Neural cell (in vitro differentiated cells): ENCODE data around the gene RAD9A. TPM values are rescaled to one million over a fixed set of nuclear protein-coding genes. Genes with fewer than 3 reads are reported as not detected.

ENCODE experiments used
- H2AFZ ChIP-seq: fragments of 200-600, 300-800 bp; sonication (generic), shearing (Covaris generic); 2 replicates; pipeline ENCODE4 v1.6.0; 2014; ENCODE audit warnings: low read depth, mild to moderate bottlenecking, antibody characterized with exemption, low read length, moderate library complexity
- H3F3A ChIP-seq: fragments of 200-600 bp; shearing (Covaris generic); 2 replicates; pipeline ENCODE4 v1.6.1; 2016; ENCODE audit warnings: mild to moderate bottlenecking, moderate library complexity, mixed read lengths, antibody characterized with exemption, low read length; ENCODE audit not compliant: insufficient read depth, poor library complexity, severe bottlenecking
- H3K27ac ChIP-seq: fragments of 200-600, 300-800 bp; sonication (generic), shearing (Covaris generic); 2 replicates; pipeline ENCODE4 v1.5.1; 2014; ENCODE audit warnings: mild to moderate bottlenecking, low read length, moderate library complexity
- H3K27me3 ChIP-seq: fragments of 300-800, 200-600 bp; sonication (generic), shearing (Covaris generic); 2 replicates; pipeline ENCODE4 v1.6.0; 2014; ENCODE audit warnings: mild to moderate bottlenecking, low read depth, low read length, moderate library complexity; ENCODE audit not compliant: insufficient read depth
- H3K36me3 ChIP-seq: fragments of 300-800, 200-600 bp; sonication (generic), shearing (Covaris generic); 2 replicates; pipeline ENCODE4 v1.5.1; 2014; ENCODE audit warnings: mild to moderate bottlenecking, antibody characterized with exemption, low read length, moderate library complexity; ENCODE audit not compliant: insufficient read depth
- H3K4me2 ChIP-seq: fragments of 300-800, 200-600 bp; sonication (generic), shearing (Covaris generic); 2 replicates; pipeline ENCODE4 v1.6.0; 2014; ENCODE audit warnings: mild to moderate bottlenecking, low read length
- H3K4me3 ChIP-seq: fragments of 300-800, 200-600 bp; sonication (generic), shearing (Covaris generic); 2 replicates; pipeline ENCODE4 v1.5.1; 2014; ENCODE audit warnings: mild to moderate bottlenecking, low read length, moderate library complexity
- H3K79me2 ChIP-seq: fragments of 200-600 bp; shearing (Covaris generic); replicated peaks from 2 replicates; pipeline ENCODE4 v1.6.0; 2014; ENCODE audit warnings: mild to moderate bottlenecking, low read length, moderate library complexity; ENCODE audit not compliant: insufficient read depth
- H3K9ac ChIP-seq: fragments of 300-800, 200-600 bp; sonication (generic), shearing (Covaris generic); 2 replicates; pipeline ENCODE4 v1.6.1; 2016; ENCODE audit warnings: mild to moderate bottlenecking, low read length, mixed read lengths
- H3K9me2 ChIP-seq: fragments of 200-600 bp; shearing (Covaris generic); 2 replicates; pipeline ENCODE4 v1.6.1; 2016; ENCODE audit warnings: mild to moderate bottlenecking, low read length, mixed read lengths; ENCODE audit not compliant: insufficient read depth
- H3K9me3 ChIP-seq: fragments of 200-600, 300-800 bp; sonication (generic), shearing (Covaris generic); 2 replicates; pipeline ENCODE4 v1.6.1; 2016; ENCODE audit warnings: mild to moderate bottlenecking, mixed run types, low read length, moderate library complexity, mixed read lengths
- H4K20me1 ChIP-seq: fragments of 200-600 bp; shearing (Covaris generic); 2 replicates; pipeline ENCODE4 v1.6.1; 2016; ENCODE audit warnings: mild to moderate bottlenecking, mixed run types; ENCODE audit not compliant: insufficient read depth
- EP300 ChIP-seq: fragments of 450-650 bp; conservative IDR thresholded peaks from 2 replicates; pipeline ENCODE4 v1.6.1; 2014; ENCODE audit warnings: antibody characterized with exemption, mild to moderate bottlenecking, moderate library complexity; ENCODE audit not compliant: poor library complexity, severe bottlenecking
- EZH2 ChIP-seq: fragments of 200-600, 300-800 bp; shearing (Covaris generic), sonication (generic); IDR thresholded peaks from 2 replicates; pipeline ENCODE4 v1.6.1; 2014; ENCODE audit warnings: antibody characterized with exemption, low read length, borderline replicate concordance, mild to moderate bottlenecking; ENCODE audit not compliant: insufficient read depth, poor library complexity, severe bottlenecking
- MXI1 ChIP-seq: fragments of 450-650 bp; conservative IDR thresholded peaks from 2 replicates; pipeline ENCODE4 v1.6.1; 2014; ENCODE audit warnings: antibody characterized with exemption, mild to moderate bottlenecking; ENCODE audit not compliant: poor library complexity, severe bottlenecking
- POLR2AphosphoS5 ChIP-seq: IDR thresholded peaks from 2 replicates; pipeline ENCODE4 v1.6.1; 2012
- RAD21 ChIP-seq: fragments of 450-650 bp; conservative IDR thresholded peaks from 2 replicates; pipeline ENCODE4 v1.6.1; 2014; ENCODE audit warnings: antibody characterized with exemption, mild to moderate bottlenecking, moderate library complexity
- SMC3 ChIP-seq: fragments of 450-650 bp; conservative IDR thresholded peaks from 2 replicates; pipeline ENCODE4 v1.6.1; 2014; ENCODE audit warnings: antibody characterized with exemption, mild to moderate bottlenecking, moderate library complexity; ENCODE audit not compliant: poor library complexity
- TAF1 ChIP-seq: IDR thresholded peaks from 2 replicates; pipeline ENCODE4 v1.6.1; 2012; ENCODE audit warnings: low read depth
- polyA plus RNA-seq: library from polyadenylated mRNA; depleted of rRNA; stranded (reverse); fragments of >200 nt; gene quantifications from 2 replicates; pipeline ENCODE4 v1.2.3, GENCODE V29; 2014
- TF ChIP-seq, protein P1 (sequence below): IDR thresholded peaks from 2 replicates; pipeline ENCODE4 v1.6.1; 2012; ENCODE audit warnings: borderline replicate concordance
- TF ChIP-seq, protein P2 (sequence below): fragments of 450-650 bp; IDR thresholded peaks from 2 replicates; pipeline ENCODE4 v1.5.1; 2014; ENCODE audit warnings: antibody characterized with exemption, mild to moderate bottlenecking, moderate library complexity; ENCODE audit not compliant: poor library complexity, severe bottlenecking

The RAD9A gene
- polyA plus RNA-seq, 1 donor from 2014 or later: 59.6 TPM

DNA sequence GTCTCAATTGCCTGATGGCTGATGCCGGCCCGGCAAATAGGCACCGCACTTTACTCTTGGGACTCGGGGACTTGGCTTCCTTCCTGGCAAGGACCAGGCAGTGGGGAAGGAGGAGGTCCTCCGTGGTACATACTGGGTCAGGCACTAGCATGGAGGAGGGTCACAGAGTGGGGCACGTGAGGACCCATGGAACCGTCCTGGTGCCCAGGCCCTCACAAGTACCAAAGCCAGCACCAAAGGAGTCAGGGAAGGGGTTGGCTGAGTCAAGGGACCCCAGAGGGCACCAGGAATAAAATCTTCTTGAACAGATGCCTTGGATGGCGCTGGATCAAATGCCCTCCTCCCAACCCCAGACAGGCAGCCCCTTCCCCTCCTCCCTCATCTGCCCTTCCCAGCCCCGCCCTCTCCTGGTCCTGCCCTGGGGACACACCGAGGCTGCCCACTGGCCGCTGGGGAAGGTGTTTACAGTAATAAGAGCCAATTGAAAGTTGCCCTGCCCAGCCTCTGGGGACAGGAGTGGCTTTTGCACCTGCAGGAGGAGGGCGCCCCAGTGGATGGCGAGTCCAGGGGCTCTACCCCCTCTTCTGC is 18.1 kb downstream of the RAD9A start:
- peaks cover 5% of the 10 kb centered on the region for H3K27me3 ChIP-seq
- H3F3A ChIP-seq: no peaks in the 10 kb centered on the region
- H3K36me3 ChIP-seq: no peaks in the 10 kb centered on the region
- no peak overlapping the region for H2AFZ ChIP-seq
- no peak overlapping the region for H3K9ac ChIP-seq
- TF ChIP-seq EZH2: no peak
- TF ChIP-seq MXI1: no peak
- TF ChIP-seq, protein P1, sequence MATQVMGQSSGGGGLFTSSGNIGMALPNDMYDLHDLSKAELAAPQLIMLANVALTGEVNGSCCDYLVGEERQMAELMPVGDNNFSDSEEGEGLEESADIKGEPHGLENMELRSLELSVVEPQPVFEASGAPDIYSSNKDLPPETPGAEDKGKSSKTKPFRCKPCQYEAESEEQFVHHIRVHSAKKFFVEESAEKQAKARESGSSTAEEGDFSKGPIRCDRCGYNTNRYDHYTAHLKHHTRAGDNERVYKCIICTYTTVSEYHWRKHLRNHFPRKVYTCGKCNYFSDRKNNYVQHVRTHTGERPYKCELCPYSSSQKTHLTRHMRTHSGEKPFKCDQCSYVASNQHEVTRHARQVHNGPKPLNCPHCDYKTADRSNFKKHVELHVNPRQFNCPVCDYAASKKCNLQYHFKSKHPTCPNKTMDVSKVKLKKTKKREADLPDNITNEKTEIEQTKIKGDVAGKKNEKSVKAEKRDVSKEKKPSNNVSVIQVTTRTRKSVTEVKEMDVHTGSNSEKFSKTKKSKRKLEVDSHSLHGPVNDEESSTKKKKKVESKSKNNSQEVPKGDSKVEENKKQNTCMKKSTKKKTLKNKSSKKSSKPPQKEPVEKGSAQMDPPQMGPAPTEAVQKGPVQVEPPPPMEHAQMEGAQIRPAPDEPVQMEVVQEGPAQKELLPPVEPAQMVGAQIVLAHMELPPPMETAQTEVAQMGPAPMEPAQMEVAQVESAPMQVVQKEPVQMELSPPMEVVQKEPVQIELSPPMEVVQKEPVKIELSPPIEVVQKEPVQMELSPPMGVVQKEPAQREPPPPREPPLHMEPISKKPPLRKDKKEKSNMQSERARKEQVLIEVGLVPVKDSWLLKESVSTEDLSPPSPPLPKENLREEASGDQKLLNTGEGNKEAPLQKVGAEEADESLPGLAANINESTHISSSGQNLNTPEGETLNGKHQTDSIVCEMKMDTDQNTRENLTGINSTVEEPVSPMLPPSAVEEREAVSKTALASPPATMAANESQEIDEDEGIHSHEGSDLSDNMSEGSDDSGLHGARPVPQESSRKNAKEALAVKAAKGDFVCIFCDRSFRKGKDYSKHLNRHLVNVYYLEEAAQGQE: no peak
- TF ChIP-seq EP300: no peak
- no peak for TF ChIP-seq RAD21
- TF ChIP-seq POLR2AphosphoS5: no peak
- TF ChIP-seq SMC3: no peak
- TF ChIP-seq TAF1: no peak
- TF ChIP-seq, protein P2, sequence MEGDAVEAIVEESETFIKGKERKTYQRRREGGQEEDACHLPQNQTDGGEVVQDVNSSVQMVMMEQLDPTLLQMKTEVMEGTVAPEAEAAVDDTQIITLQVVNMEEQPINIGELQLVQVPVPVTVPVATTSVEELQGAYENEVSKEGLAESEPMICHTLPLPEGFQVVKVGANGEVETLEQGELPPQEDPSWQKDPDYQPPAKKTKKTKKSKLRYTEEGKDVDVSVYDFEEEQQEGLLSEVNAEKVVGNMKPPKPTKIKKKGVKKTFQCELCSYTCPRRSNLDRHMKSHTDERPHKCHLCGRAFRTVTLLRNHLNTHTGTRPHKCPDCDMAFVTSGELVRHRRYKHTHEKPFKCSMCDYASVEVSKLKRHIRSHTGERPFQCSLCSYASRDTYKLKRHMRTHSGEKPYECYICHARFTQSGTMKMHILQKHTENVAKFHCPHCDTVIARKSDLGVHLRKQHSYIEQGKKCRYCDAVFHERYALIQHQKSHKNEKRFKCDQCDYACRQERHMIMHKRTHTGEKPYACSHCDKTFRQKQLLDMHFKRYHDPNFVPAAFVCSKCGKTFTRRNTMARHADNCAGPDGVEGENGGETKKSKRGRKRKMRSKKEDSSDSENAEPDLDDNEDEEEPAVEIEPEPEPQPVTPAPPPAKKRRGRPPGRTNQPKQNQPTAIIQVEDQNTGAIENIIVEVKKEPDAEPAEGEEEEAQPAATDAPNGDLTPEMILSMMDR: no peak
- no peaks in the 10 kb centered on the region for H3K9me2 ChIP-seq
- H3K27ac ChIP-seq: no peak overlapping the region
- no peak overlapping the region for H3K4me3 ChIP-seq
- H3K9me3 ChIP-seq: no peaks in the 10 kb centered on the region
- H3K4me2 ChIP-seq: no peak overlapping the region
- no peaks in the 10 kb centered on the region for H4K20me1 ChIP-seq
- no peaks in the 10 kb centered on the region for H3K79me2 ChIP-seq

DNA sequence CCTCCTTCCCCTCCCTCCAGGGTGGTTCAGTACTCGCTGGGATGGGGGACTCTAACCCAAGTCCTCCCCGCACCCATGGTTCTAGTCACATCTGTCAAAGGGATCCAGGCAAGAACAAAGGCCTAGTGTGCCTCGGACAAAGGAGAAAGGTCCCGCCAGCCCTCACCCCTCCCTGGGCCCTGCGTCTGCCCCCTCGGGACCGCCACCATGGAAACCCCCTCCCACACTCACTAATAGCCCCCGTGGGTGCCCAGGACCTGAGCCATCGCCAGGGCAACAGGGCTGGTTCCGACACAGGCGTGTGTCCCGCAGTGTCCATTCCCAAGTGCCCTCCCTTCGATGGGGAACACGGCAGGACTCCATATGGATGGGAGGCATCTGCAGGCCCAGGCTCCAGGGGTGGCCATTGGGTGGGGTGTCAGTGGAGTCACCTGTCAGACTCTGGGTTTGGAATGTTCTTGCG is 18.6 kb downstream of the RAD9A start:
- Histone ChIP-seq H3F3A (no peaks in the 10 kb centered on the region), H3K4me2 (no peak overlapping the region), H3K4me3 (no peak overlapping the region), H3K9me3 (no peaks in the 10 kb centered on the region), H3K36me3 (no peaks in the 10 kb centered on the region), H2AFZ (no peak overlapping the region), H3K9ac (no peak overlapping the region), H3K9me2 (no peaks in the 10 kb centered on the region), H3K79me2 (no peaks in the 10 kb centered on the region), H4K20me1 (no peaks in the 10 kb centered on the region), H3K27ac (no peak overlapping the region), H3K27me3 (peaks cover 11% of the 10 kb centered on the region)
- no peak for TF ChIP-seq TAF1
- no peak for TF ChIP-seq EP300
- TF ChIP-seq EZH2: no peak
